ENCODE results near the gene DST.

Gene DST

DNA sequence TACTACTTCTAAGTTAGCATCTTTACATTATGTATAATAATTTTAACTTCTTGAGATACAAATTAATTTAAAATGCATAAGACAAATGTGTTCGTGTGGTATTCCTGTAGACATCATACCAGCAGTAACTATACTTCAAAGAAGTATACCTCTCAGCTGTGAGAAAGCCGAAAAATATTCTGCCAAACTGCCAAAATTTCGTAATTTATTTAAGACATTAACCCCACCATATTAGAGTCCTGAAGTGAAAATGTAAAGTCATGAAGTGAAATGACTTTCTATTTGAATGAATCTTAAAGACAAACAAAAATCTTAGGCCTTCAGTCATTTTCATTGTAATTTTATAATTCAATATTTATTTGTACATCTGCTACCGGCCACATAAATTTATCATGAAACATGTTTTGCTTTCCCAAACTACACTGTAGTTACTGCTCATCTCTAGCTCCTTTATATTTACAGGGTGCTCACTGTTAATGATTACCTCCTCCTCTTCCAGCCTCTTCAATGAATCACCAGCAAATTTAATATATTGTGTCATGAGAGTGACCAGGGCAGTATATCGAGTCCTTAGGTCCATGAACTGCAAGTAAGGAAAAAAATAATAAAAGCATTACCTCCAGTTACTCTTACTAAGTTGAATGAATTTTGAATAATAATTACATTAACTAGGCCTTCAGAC, 18.5 kb downstream of the DST start:
- no peak for DNase-seq (ENCODE audit: low read depth in 2 of 2)

DNA sequence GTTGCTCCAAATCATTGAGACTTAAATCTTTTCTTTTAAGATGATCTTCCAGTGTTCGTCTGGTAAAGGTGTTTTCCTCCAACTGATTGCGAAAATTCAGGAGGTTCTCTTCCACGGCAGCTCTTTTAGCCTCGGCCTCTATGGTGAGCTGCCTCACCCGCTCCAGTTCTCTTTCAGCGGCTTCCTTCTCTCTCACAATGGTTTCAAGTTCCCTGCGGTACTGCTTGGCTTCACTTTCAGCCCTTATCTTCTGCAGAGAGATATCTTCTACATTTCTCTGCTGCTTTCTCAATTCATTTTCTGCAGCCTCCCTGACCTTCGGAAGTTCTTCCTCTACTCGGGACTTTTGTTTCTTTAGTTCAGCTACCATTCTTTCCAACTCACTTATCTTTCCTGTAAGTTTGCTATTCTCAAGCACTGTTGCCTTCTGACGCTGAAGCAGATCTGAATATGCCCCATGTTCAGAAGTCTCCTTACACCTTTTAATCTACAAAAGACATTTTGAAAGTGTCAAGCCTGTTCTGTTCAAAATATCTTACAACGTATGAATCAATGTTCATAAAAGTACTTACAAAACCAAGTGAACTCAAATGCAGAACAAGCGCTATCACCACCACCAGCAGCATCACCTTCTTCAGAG, 22.3 kb downstream of the DST start:
- no peak for DNase-seq (ENCODE audit: low read depth in 2 of 2)

DNA sequence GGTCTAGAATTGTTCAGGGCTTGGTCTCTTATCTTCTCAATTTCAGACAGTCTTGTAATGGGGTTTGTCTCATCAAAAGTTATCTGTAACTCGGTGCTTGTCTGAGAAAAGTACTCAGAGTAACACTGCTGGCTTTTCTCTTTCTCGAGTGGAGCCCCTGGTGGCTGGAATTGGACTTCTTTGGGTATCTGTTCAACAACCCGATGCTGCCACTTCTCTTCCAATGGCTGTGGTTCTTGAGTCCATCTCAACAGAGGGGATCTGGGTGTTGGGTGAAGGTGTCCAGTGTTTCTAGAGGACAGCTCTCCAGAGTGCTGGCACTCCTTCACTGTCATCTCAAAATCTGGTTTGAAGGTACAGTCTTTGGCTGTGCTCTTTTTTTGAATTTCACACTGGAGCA, 24.6 kb downstream of the DST start:
- no peak for DNase-seq (ENCODE audit: low read depth in 2 of 2)

DNA sequence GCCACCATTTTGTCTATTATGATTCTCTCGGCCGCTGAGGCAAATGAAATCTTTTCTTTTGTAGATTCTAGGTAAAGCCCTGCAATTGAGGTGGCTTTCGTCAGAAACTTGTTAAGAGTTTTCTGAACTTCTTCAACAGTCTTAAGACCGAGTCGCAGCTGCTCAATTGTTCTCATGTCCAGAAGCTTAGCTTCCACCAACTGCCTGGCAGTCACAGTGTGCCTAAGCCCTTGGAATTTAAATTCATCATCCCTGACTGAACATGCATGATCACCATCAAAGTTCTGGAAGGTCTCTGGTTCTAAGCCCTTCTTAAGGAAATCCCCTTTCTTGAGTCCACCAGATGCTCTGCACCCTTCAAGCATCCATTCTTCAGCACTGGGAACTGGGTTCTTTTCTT, 25.7 kb downstream of the DST start:
- DNase-seq (ENCODE audit: low read depth in 2 of 2), result no peak

DNA sequence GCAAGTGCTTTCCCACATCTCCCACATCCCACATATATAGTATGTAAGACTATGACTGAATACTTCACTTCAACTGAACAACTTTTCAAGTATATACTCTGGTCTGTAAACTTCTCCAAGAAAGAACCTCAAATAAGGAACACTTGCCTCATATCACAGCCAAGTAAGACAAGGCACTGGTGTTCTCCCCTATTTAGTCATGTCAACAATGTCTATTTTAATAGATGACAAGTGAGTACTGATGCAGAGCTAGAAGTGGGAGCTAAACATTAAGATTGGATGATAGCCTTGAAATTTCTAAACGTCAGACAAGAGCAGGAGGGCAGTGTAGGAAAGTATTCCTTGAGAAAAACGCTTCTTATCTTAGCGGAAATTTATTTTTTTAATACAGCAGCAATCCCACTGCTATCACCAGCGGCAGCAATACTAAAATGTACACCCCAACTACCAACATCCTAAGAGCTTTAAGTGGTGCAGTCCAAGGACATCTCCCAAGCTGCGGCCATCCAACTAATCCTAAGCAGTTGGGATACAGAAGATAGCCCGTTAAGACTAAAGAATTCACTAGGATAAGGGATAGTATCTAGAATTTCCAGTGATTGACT, 29.3 kb downstream of the DST start:
- no peak for DNase-seq (ENCODE audit: low read depth in 2 of 2)

DNA sequence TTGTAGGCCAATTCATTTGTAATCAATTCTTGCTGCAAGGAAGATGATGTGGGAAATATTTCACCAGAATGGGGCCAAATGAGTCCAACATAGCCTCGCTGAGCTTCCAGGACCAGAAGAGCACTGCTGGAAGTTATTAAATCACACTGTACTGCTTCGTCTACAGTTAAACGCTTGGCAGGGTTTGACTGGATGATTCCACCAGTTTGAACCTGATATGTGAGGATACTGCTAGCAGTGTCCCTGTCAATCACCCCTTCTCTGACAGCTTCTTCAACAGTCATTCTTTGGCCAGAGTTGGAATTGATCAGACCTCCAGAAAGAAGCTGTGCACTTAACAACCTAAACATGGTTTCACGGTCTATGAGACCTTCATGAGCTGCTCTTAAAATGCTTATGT, 34.4 kb downstream of the DST start:
- no peak for DNase-seq (ENCODE audit: low read depth in 2 of 2)

DNA sequence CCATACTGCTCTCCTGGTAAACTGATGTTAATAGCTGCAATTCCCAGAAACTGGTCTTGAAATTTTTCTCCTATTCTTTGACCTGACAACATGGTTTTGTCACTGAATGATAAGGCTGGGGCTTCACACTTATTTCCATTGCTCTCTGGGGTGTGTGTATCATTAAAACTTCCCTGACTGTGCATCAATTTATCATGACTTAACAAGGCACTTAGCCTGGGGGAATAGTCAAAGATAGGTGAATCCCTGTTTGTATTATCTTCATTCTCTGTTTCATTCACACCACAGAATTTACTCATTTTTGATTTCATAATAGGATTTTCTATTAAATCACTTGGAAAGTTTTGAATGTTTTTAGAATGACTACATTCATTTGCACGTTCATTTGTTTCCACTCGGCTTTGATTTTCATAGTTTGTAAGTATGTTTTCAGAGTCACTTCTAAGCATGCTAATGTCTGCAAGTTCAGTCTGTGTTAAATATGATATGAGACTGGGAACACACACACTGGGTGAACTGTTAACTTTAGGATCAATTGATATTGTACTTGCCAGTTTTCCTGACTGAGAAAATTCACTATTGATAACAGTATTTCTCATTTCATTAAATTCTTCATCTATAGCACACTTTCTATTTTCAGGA, 35.5 kb downstream of the DST start:
- DNase-seq (ENCODE audit: low read depth in 2 of 2), result no peak

DNA sequence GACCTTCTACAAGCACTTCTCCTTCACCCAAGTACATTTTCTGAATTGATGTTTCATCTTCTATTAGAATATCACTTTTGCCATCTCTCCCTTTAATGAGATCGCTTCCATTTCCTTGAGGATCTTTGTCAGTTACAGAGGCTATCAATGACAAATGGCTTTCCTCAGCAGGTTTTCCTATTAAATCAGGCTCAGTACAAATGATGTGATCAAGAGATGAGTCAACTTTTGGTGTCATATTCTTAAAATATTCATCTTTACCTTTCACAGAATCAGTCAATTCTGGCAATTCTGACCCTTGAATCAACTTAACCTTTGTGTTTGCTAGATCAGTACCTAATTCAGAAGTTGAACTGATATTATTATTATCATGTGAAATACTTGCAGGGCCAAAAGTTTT, 37.3 kb downstream of the DST start:
- no peak for DNase-seq (ENCODE audit: low read depth in 2 of 2)

DNA sequence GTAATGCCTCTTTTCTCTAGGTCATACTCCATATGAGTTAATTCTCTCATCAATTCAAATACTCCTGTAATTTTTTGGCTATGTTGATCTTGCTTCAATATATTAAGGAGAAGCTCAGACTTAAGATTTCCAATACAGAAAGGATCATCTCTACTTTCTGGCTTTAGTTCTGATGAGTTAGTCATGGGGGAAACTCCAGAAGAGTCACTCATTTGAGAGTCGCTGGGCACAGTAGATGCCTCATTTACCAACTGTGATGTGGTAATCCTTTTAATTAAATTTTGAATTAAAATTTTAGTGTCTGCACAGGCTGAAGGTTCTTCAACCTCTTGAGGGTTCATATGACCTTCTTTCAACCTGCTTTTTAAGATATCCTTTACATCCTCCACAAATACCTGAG, 38.5 kb downstream of the DST start:
- DNase-seq (ENCODE audit: low read depth in 2 of 2), result no peak

DNA sequence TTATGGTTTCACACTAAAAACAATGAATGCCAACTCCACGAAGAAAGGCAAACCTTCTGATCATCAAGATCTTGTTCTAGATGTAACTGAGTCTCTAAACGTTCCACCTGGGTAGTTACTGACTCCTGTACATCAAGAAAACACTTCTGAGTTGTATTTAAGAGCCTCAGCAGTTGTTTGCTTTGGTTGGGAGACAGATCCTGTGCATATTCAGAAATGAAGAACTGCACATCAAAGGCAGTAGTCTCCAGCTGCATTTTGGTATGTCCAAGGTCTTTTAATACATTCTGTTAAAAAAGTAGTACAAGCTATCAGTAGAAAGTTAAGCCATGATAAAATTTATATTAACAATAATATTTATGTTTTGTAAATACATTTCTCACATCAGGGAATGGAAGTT, 41.3 kb downstream of the DST start:
- DNase-seq (ENCODE audit: low read depth in 2 of 2), result no peak

DNA sequence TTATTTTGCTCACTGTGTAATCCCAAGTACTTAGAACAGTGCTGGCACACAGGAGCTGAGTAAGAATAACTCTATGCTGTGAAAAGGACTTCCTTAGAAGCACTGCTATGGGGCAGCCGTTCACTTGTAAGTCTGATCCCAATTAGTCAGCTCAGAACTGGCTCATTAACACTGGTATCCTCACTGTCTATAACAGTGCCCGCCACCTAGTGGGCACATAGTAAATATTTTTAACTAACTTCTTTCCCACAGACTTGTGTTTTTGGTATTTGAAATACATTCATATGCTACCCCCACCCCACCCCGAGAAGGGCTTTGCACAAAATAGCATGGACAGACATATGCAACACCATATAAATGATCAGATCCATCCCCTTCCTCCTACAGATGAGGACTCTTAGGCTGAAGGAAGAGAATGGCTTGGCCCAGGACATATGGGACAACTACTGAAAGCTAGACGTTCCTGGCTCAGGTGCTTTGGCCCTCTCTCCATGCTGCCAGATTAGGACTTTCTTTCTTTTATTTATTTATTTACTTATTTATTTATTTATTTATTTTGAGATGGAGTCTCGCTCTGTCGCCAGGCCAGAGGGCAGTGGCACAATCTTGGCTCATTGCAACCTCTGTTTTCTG, 47.1 kb downstream of the DST start:
- peak; percentile 18 to 33 for DNase-seq (ENCODE audit: low read depth in 2 of 2)

DNA sequence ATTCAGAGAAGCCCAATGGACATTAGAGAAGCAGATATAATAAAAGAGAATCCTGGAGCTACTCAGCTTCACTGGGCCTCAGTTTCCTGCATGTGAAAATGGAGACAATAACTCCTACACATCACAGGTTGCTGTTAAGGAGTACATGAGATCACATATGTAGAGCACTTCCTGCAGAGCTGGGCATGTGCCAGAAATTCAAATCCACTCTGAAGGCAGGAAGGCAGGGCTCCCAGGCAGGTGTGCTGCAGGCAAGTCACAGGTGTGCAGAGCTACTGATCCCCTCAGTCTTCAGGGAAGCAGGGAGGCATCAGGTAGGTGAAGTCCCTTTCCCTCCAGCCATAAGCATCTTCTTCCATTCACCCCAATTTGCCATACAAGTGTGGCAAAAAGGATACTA, 48.0 kb downstream of the DST start:
- DNase-seq (ENCODE audit: low read depth in 2 of 2), result no peak

DNA sequence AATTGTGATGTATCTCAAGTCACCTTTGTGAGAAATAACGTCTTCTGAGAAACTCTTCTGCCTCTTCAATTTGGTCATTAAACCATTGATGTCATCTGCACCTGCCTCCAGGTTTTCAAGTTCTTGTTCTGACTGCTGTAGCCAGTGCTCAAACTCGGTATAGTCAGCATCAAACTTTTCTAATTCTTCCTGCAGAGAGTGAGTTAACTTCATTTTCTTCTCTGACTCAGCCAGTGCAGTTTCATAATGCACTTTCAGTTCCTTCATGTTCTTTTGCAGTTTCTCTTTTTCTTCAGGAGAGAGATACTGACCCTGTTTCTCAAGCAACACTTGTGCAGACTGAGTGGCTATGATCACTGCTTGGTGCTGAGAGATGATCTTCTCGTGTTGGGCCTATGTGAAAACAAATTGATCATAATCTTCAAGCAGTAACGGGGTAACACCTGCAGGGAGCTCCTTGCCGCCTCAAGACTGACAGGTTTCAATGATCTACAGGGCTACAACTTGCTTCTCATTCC, 48.8 kb downstream of the DST start:
- DNase-seq (ENCODE audit: low read depth in 2 of 2), result no peak

DNA sequence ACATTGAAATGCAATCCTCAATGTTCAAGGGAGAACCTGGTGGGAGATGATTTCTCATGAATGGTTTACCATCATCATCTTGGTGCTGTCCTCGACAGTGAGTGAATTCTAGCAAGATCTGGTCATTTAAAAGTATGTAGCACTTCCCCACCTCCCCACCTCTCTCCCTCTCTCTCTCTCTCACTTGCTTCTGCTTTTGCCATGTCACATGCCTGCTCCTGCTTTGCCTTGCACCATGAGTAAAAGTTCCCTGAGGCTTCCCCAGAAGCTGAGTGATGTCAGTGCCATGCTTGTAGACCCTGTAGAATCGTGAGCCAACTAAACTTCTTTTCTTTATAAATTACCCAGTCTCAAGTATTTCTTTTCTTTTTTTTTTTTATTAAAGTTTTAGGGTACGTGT, 60.5 kb downstream of the DST start:
- DNase-seq (ENCODE audit: low read depth in 2 of 2), result no peak

DNA sequence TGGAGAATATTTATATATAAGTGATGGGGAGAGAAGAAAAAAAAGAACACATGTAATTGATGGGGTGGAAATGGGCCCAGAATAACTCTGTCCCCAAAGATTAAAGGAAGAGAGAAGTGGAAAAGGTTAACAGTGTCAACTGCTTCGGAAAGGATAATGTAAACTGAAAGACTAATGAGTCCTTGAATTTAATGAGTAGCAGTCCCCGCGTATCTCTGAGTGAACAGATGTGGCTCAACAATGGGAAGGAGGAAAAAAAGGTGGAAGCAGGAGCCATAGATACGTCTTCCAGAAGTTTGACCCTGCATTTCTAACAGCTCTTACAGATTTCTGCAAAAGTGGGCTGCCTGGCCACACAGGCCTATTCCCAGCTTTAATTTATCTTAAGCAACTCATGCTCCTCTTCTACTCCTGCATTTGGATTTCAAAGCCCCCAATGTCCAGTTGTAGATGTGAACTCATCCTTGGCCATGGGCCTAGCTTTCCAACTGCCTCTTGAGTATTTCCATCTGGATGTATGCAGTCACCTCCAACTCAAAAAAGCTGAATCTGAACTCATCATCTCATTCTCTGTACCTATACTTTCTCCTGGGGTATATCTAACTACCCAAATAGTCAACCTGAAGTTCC, 61.3 kb downstream of the DST start:
- DNase-seq (ENCODE audit: low read depth in 2 of 2), result no peak

DNA sequence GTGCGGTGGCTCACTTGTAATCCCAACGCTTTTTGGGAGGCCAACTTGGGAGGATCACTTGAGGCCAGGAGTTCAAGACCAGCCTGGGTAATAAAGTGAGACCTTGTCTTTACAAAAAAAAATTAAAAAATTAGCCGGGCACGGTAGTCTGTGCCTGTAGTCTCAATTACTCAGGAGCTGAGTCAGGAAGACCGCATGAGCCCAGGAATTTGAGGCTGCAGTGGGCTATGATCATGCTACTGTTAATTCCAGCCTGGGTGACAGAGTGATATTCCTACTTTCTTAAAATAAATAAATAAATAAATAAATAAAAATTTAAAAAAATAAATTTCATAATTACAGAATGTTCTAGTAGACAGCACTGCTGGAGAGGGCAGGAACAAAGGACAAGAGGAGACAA, 62.4 kb downstream of the DST start:
- no peak for DNase-seq (ENCODE audit: low read depth in 2 of 2)

DNA sequence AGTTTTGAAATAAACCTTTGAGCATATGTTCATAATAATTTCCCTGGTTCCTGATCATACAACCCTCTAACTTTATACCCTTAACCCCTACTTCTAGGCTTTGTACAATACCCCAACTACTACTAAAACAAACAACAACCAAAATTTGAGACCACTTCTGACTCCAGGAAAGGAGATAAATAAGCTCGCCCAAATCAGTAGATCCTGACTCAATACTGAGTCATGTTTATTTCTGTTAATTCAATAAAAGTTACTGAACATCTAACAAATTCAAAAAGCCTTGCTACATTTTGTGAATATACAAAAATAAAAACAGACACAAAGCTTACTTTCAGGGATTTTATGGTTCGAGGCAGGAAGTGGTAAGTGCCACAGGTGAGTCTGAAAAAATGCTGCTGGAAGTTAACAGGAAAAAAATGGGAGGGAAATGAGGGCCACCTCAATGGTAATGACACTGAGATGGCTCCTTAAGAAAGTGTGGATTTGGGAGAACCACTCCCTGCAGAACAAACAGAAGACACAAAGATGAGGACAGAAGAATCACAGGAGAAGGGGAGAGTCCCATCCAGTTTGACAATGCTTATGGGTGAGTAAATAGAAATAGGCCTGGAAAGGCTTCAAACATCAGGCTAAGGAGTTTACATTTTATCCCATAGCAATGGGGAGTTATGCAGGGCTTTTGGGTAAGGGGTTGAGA, 63.4 kb downstream of the DST start:
- DNase-seq (ENCODE audit: low read depth in 2 of 2), result no peak

DNA sequence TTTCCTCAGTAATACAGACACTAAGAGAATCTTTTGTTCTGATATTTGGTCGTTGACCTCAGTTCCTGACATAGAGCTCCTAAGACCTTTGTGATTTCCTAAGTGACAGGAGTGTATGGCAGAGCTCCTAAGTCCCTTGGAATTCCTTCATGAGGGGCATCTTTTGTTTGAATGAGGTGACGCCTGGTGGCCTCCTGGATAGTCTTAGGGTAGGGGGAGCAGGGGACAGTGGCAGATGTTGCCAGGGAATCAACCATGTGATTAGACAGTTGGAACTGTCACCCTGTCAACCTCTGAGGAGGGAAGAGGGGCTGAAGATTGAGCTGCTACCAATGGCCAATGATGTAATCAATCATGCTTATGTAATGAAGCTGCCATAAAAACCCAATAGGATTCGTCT, 67.0 kb downstream of the DST start:
- no peak for DNase-seq (ENCODE audit: low read depth in 2 of 2)

DNA sequence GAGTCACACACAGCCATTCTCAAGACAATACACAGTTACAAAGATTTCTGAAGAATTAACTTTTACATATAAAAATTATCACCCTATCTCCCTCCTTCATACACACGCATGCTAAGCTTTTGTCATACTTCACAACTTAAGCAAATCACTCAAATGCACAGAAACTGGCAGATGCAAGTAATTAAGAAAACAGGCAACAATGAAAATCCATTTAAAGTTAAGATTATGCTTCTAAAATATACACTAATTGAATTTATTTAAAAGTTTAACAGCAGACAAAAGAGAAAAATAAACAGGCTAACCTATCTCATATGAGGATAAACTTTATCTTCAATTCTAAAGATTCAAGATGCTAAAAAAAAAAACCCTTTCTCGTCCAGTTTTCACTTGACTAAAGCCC, 68.4 kb downstream of the DST start:
- DNase-seq (ENCODE audit: low read depth in 2 of 2), result no peak

DNA sequence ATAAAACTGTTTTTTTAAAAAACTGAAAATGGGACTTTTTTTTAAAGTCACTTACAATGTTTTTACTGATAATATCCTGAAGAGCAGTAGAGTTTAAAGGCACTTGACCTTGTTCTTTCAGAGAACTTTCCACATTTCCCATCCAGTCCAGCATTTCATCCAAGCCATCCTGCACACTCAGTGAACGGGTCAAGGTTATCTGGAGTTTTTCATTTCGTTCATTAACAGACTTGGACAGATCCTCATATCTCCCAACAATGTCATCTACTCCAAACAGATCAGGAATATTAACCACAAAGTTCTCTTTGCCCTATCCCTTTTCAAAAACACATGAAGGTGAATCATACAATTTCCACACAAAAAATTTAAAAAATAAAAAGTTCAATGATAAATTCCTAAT, 69.1 kb downstream of the DST start:
- no peak for DNase-seq (ENCODE audit: low read depth in 2 of 2)

DNA sequence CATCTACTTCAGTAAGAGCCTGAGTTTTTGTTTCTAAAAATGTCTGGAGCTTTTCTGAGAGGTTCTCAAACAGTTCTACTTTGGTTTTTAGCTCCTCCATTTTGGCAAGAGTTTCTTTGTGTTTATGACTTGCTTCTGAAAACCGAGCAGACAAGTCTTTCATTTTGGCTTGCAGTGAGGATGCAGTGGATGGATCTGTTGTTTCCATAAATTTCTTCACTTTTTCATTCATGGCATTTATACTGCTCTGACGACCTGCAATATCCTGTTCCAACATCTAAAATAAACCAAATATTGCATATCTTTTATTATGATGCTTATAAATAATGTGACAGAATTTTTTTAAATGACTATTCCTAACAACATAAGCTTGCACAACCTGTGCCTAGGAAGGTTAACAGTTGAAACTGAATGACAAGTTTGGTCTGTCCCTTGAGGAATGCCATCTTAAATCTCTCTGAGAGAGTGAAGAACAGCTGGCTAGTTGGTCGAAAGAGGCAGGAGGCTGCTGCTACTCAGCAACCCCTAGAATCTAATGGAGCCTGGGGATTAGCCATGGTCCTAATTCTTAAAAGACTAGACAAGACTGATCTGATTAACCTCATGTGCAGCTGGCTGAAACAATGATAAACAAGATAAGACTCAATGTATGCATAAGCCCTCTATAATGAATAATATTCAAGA, 69.8 kb downstream of the DST start:
- no peak for DNase-seq (ENCODE audit: low read depth in 2 of 2)

All from stimulated activated CD4-positive, alpha-beta T cell treated with anti-CD3 and anti-CD28 coated beads, Interleukin-1b, Interleukin-23, amount 100 ng/mL, for 4 hours (primary cell).